A549 (cell line): ENCODE results near the gene C19orf81. TPM values are rescaled to one million over a fixed set of nuclear protein-coding genes. Genes with fewer than 3 reads are reported as not detected.
"Not testable (repeated sequence)": the region's sequence is repeated elsewhere in the genome, so short reads cannot be mapped to it uniquely, and the experiment has no call there.

Experiments used
- ATAC-seq, 2 experiments: fragments of 200-7000 bp in 1 of 2; fragments of >200 bp in 1 of 2; cut with Nextera tagmentation in 1 of 2; cut with Tn5 transposase in 1 of 2; 3 replicates each; pipeline versions ENCODE4 v1.8.0 to v1.9.1; 2018 to 2020; ENCODE audit warnings: mild to moderate bottlenecking in 1 of 2, moderate library complexity in 1 of 2
- CTCF ChIA-PET: fragments of 300-600 bp; sonication (Branson Sonifier 250); formaldehyde crosslinking; extraction: SDS; loops from one replicate; lab custom pipeline; 2021; ENCODE audit warnings: antibody characterized with exemption, inconsistent platforms; lab: Yijun Ruan, JAX
- POLR2A ChIA-PET: fragments of 350-600 bp; formaldehyde crosslinking; extraction: SDS; loops from one replicate; lab custom pipeline; 2021; ENCODE audit warnings: antibody characterized with exemption, inconsistent platforms; lab: Yijun Ruan, JAX
- DNase-seq, 2 experiments: peaks; one replicate each; pipeline versions ENCODE4 v3.0.0 to v3.0.0-alpha.2; 2011 to 2016; ENCODE audit warnings: low read depth in 1 of 2, low spot score in 1 of 2
- FAIRE-seq: peaks from 2 replicates; lab custom pipeline; 2011; peaks lifted over from hg19 to GRCh38; lab: Jason Lieb, UNC
- H3K27ac ChIP-seq, 2 experiments: fragments of >200 bp; sonication (Bioruptor Twin); formaldehyde crosslinking; 3 replicates each; pipeline ENCODE4 v1.5.1; 2016 to 2017
- H3K4me1 ChIP-seq: fragments of >200 bp; sonication (Bioruptor Twin); formaldehyde crosslinking; 3 replicates; pipeline ENCODE4 v1.6.1; 2016
- H3K4me2 ChIP-seq: fragments of >200 bp; sonication (Bioruptor Twin); formaldehyde crosslinking; 3 replicates; pipeline ENCODE4 v1.6.1; 2016
- H3K4me3 ChIP-seq: fragments of >200 bp; sonication (Bioruptor Twin); formaldehyde crosslinking; 3 replicates; pipeline ENCODE4 v1.5.1; 2016
- H3K9me3 ChIP-seq: fragments of >200 bp; sonication (Bioruptor Twin); formaldehyde crosslinking; 3 replicates; pipeline ENCODE4 v1.6.1; 2016
- PHF8 ChIP-seq: fragments of 200-600 bp; sonication (generic); IDR thresholded peaks from 2 replicates; pipeline ENCODE4 v1.6.1; 2016; ENCODE audit warnings: low read depth, mild to moderate bottlenecking, antibody characterized with exemption, moderate library complexity, borderline replicate concordance
- POLR2A ChIP-seq: IDR thresholded peaks from 2 replicates; pipeline ENCODE4 v1.6.1; 2012; ENCODE audit warnings: mild to moderate bottlenecking, low read length
- RCOR1 ChIP-seq: fragments of 150-350 bp; IDR thresholded peaks from 2 replicates; pipeline ENCODE4 v1.6.1; 2014; ENCODE audit warnings: antibody characterized with exemption, low read length, low read depth
- ZNF302 ChIP-seq: fragments of 250-450 bp; sonication (Bioruptor Pico); IDR thresholded peaks from 2 replicates; pipeline ENCODE4 v1.9.0; 2021; ENCODE audit warnings: inconsistent platforms, mild to moderate bottlenecking, moderate library complexity
- WGBS: methylation state at CpG from one replicate; pipeline ENCODE4 v1.1.6; 2017; ENCODE audit errors: missing lambda C conversion rate; 5-methylcytosine and 5-hydroxymethylcytosine counted together
- polyA plus RNA-seq, 4 experiments: library from polyadenylated mRNA; depleted of rRNA in 3 of 4; stranded (reverse); fragments of >200 nt; fragmentation: RNase III in 1 of 4; extraction: RNeasy Plus Mini Kit Qiagen cat#74134 plus additional on column Dnase treatment in 1 of 4; gene quantifications; 2 replicates in 3 of 4; 3 replicates in 1 of 4; pipeline ENCODE4 v1.2.3, GENCODE V29; 2011 to 2017
- TF ChIP-seq, protein P1 (sequence below): fragments of 450-650 bp; IDR thresholded peaks from 2 replicates; pipeline ENCODE4 v1.6.1; 2014; ENCODE audit warnings: antibody characterized with exemption
- TF ChIP-seq, protein P2 (sequence below): fragments of 250-450 bp; sonication (Bioruptor Pico); IDR thresholded peaks from 2 replicates; pipeline ENCODE4 v1.5.0; 2021; ENCODE audit warnings: mild to moderate bottlenecking, moderate library complexity, borderline replicate concordance
- TF ChIP-seq, protein P3 (sequence below): IDR thresholded peaks from 2 replicates; pipeline ENCODE4 v1.6.1; 2012

Gene C19orf81
- polyA plus RNA-seq, 2 of the 4 experiments (the other 2 are of a cell fraction): 2.1 to 9.5 TPM

DNA sequence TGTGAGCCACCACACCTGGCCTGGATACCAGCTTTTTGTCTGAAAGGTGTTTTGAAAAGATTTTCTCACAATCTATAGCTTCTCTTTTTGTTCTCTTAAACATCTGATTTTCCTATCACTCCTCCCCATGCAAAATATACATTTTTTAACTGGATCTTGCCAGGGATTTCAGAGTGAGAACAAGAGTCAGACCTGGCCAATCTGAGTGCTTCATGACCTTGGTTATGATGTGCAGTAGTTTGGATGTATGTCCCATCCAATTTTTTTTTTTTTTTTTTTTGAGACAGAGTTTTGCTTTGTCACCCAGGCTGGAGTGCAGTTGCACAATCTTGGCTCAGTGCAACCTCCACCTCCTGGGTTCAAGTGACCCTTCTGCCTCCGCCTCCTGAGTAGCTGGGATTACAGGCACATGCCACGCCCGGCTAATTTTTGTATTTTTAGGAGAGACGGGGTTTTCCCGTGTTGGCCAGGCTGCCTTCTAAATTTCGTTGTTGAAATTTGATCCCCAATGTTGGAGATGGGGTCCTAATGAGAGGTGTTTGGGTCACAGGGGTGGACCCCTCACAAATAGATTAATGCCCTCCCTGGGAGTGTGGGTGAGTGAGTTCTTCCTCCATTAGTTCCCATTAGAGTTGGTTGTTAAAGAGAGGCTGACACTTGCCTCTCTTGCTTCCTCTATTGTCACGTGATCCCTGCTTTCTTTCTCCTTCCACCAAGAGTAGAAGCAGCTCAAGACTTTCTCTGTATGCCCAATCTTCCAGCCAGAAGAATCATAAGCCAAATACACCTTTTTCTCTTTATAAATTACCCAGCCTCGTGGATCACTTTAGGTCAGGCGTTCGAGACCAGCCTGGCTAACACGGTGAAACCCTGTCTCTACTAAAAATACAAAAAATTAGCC, 36.5 kb upstream of the C19orf81 start:
- H3K4me1 ChIP-seq, DNase-seq, H3K9me3 ChIP-seq, ATAC-seq, H3K27ac ChIP-seq, POLR2A ChIA-PET, H3K4me2 ChIP-seq, FAIRE-seq, H3K4me3 ChIP-seq: not testable (repeated sequence)
- 47% methylated on average over 7 of the region's 11 CpGs for WGBS
- CTCF ChIA-PET: interaction anchor here (0.8 to 1.9 kb wide), 7 partner anchors 15 to 171 kb away, joined by 3 to 6 read pairs (median 5); no protein-coding TSS in a partner anchor
- TF ChIP-seq, protein P1, sequence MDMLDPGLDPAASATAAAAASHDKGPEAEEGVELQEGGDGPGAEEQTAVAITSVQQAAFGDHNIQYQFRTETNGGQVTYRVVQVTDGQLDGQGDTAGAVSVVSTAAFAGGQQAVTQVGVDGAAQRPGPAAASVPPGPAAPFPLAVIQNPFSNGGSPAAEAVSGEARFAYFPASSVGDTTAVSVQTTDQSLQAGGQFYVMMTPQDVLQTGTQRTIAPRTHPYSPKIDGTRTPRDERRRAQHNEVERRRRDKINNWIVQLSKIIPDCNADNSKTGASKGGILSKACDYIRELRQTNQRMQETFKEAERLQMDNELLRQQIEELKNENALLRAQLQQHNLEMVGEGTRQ: peak; percentile 52

DNA sequence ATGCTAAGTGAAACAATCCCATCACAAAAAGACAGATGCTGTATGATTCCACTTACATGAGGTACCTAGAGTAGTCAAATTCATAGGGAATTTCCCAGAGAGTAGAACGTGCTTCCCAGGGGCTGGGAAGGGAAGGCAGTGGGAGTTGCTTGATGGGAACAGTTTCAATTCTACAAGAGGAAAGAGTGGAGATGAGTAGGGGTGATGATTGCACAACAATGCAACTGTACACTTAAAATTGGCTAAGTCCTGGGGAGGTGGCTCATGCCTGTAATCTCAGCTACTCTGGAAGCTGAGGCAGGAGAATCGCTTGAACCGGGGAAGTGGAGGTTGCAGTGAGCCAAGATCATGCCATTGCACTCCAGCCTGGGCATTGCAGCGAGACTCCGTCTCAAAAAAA, 30.9 kb upstream of the C19orf81 start:
- H3K4me1 ChIP-seq, DNase-seq, CTCF ChIA-PET, H3K4me2 ChIP-seq, H3K4me3 ChIP-seq, H3K27ac ChIP-seq, H3K9me3 ChIP-seq, FAIRE-seq, POLR2A ChIA-PET, ATAC-seq: not testable (repeated sequence)
- 22% methylated on average over 4 of the region's 5 CpGs for WGBS

DNA sequence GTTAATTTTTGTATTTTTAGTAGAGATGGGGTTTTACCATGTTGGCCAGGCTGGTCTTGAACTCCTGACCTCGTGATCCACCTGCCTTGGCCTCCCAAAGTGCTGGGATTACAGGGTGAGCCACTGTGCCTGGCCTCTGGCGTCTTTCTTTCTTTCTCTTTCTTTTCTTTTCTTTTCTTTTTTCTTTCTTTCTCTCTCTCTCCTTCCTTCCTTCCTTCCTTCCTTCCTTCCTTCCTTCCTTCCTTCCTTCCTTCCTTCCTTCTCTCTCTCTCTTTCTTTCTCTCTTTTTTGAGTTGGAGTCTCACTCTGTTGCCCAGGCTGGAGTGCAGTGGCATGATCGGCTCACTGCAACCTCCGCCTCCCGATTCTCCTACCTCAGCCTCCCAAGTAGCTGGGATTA, 30.1 kb upstream of the C19orf81 start:
- ATAC-seq, H3K4me3 ChIP-seq, POLR2A ChIA-PET, H3K4me2 ChIP-seq, H3K27ac ChIP-seq, CTCF ChIA-PET, H3K4me1 ChIP-seq, FAIRE-seq, H3K9me3 ChIP-seq, DNase-seq: not testable (repeated sequence)
- WGBS: 61% methylated on average over 5 of the region's 5 CpGs

DNA sequence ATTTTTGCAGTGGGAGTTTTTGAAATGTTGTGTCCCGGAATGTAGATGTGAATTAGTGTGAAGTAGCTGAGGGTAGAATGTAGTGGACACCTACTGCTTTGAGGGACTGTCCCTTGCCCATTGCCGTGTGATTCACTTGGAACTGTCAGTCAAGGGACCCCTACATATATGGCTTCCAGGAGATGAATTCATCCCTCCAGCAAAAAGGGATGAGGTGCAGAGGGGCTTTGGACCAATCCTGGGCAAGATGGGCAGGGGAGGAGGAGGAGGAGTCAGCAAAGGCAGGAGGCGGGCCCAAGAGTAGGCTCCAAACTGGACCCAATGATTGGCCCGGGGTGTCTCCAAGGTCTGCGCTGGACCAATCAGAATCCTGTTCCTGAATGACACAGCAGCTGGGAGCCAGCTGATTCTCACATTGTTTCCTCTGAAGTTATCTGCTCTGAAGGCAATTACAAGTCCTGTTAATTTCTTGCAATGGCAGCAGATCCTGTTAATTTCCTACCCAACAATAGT, 28.8 kb upstream of the C19orf81 start:
- CTCF ChIA-PET: interaction anchor here (1.0 to 1.2 kb wide), 2 partner anchors 13 to 49 kb away, joined by 3 read pairs; no protein-coding TSS in a partner anchor
- POLR2A ChIA-PET, H3K4me3 ChIP-seq, H3K9me3 ChIP-seq, H3K4me2 ChIP-seq, FAIRE-seq, H3K4me1 ChIP-seq, H3K27ac ChIP-seq, DNase-seq: not testable (repeated sequence)
- WGBS: 59% methylated on average over 5 of the region's 5 CpGs
- ATAC-seq: peak; percentile 71 to 88

DNA sequence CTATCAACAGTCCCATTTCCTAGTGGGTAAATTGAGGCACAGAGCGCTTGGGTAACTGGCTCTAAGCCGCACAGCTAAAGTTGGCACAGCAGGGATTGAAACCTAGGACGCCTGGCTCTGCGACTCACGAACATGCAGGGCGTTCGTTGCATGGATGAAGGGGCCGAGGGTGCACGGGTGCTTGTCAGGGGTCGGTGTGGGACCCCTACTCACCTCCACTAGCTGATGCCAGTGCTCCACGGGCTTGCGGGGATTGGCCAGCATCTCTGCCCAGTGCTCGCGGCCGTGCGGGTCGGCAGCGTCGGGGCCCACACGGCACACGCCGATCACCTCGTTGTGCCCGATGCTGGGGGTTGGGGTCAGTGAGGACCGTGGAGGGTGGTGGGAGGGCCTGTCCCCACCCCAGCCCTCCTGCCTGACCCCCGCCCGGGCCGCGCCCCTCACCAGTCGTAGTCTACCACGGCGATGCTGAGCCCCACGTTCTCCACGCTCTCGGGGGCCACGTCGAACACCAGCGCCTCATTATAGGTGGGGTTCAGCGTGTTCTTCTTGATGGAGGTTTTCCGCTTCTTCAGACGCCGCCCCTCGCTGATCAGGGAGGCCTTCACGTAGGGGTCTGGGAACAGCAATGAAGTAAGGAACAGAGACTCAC, 24.2 kb upstream of the C19orf81 start:
- FAIRE-seq (no peak), DNase-seq (no peak), ATAC-seq (no peak)
- Histone ChIP-seq H3K9me3 (no peaks in the 10 kb centered on the region), H3K4me3 (no peak overlapping the region), H3K4me2 (no peak overlapping the region), H3K27ac (no peak overlapping the region), H3K4me1 (no peaks in the 10 kb centered on the region)
- WGBS: 79% methylated on average over 36 of the region's 44 CpGs
- ChIA-PET POLR2A (no interaction called here), CTCF (interaction anchor here (0.7 to 1.6 kb wide), 6 partner anchors 8 to 1392 kb away, joined by 3 to 4 read pairs (median 4); no protein-coding TSS in a partner anchor)
- TF ChIP-seq PHF8: no peak
- TF ChIP-seq ZNF302 (CRISPR knock-in tag): no peak
- TF ChIP-seq POLR2A: no peak
- TF ChIP-seq RCOR1: no peak
- TF ChIP-seq, protein P2, sequence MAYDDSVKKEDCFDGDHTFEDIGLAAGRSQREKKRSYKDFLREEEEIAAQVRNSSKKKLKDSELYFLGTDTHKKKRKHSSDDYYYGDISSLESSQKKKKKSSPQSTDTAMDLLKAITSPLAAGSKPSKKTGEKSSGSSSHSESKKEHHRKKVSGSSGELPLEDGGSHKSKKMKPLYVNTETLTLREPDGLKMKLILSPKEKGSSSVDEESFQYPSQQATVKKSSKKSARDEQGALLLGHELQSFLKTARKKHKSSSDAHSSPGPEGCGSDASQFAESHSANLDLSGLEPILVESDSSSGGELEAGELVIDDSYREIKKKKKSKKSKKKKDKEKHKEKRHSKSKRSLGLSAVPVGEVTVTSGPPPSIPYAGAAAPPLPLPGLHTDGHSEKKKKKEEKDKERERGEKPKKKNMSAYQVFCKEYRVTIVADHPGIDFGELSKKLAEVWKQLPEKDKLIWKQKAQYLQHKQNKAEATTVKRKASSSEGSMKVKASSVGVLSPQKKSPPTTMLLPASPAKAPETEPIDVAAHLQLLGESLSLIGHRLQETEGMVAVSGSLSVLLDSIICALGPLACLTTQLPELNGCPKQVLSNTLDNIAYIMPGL (CRISPR knock-in tag): no peak
- TF ChIP-seq, protein P3, sequence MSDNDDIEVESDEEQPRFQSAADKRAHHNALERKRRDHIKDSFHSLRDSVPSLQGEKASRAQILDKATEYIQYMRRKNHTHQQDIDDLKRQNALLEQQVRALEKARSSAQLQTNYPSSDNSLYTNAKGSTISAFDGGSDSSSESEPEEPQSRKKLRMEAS: no peak
